Bone marrow (tissue), 2 donors: ENCODE data around the gene HM13.
"Not testable (repeated sequence)": the region's sequence is repeated elsewhere in the genome, so short reads cannot be mapped to it uniquely, and the experiment has no call there.

Experiments used
- DNase-seq, 2 donors: peaks; one replicate each; lab custom pipeline; 2025; lab: John Stamatoyannopoulos, UW

Gene HM13

DNA sequence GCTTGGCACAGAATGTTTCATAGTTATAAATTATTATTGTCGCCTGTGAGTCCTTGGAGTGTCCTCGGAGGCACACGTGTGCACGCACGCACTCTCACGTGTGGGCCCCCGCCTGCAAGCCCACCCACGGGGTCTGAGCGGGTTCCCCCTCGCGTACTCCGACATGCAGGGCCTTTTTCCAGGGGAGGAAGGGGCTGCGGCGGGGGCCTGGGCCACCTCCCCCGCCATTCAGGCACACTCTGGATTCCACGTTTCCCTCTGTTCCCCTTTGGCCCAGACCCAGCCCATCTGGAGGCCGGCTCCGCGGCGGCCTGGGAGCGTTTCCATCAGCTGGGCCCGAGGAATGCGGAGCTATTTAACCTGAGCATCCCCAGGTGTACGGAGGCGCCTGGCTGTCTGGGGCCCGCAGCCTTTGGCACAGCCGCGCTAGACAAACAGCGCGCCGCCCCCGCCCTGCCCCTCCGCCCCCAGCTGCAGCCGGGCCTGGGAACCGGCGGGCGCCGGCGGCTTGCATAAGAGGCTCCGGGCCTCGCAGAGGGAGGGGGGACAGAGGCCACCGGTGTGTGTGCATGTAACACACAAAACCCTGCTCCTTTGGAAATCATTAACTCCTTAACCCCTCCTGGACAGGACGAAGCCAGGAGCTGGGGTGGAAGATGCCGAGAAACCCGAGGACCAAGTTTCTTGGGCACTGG, 94.2 kb downstream of the HM13 start:
- no peak for DNase-seq

DNA sequence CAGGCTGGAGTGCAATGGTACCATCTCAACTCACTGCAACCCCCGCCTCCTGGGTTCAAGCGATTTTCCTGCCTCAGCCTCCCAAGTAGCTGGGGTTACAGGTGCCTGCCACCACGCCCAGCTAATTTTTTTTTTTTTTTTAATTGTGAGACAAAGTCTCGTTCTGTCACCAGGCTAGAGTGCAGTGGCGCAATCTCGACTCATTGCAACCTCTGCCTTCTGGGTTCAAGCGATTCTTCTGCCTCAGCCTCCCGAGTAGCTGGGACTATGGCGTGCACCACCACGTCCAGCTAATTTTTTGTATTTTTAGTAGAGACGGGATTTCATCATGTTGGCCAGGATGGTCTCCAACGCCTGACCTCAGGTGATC, 98.0 kb downstream of the HM13 start:
- not testable (repeated sequence) for DNase-seq

DNA sequence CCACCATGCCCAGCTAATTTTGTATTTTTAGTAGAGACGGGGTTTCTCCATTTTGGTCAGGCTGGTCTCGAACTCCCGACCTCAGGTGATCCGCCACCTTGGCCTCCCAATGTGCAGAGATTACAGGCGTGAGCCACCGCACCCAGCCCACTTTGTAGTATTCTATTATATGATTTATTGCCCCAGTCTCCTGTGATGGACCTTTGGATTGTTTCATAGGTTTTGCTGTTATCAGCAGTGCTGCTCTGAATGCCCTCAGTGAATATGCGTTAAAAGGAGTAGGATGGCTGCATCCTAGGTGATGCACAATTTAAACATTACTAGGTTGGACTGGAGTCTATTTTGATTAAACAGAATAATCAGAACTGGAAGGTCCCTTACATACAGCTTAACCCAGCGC, 101.2 kb downstream of the HM13 start:
- DNase-seq = no peak

DNA sequence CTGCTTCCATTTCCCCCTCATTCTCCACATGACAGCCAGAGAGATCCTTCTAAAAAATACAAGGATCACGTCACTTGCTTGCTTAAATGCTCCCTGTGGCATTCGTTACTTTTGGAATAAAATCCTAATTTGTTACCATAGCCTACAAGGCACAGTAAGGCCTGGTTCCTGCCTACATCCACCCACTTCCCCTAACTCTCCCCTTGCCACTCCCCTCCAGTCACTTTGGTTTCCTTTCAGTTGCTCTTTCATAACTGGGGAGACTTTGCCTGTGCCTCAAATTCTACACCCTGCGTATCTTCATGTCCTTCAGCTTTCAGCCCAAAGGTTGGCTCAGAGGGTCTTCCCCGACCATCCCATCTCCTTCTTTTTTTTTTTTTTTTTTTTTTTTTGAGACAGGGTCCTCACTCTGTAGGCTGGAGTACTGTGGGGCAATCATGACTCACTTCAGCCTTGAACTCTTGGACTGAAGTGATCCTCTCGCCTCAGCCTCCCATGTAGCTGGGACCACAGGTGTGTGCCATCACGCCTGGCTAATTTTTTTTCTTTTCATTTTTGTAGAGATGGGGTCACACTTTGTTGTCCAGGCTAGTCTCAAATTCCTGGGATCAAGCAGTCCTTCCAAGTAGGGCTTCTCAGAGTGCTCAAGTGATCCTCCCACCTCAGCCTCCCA, 103.3 kb downstream of the HM13 start:
- peak in 1 of 2 donors; percentile 94 for DNase-seq
